Endodermal cell (in vitro differentiated cells): ENCODE data around the gene PRR5L. TPM values are rescaled to one million over a fixed set of nuclear protein-coding genes. Genes with fewer than 3 reads are reported as not detected.

Source experiments
- DNase-seq: peaks from one replicate; pipeline ENCODE4 v3.0.0-alpha.2; 2017
- H3K27ac ChIP-seq: 2 replicates; pipeline ENCODE4 v1.5.1; 2013; ENCODE audit warnings: mild to moderate bottlenecking, low read depth, low read length, moderate library complexity
- H3K27me3 ChIP-seq: 2 replicates; pipeline ENCODE4 v1.6.1; 2013; ENCODE audit warnings: mild to moderate bottlenecking, low read length, moderate library complexity; ENCODE audit not compliant: insufficient read depth, control insufficient read depth, poor library complexity, severe bottlenecking
- H3K36me3 ChIP-seq: 2 replicates; pipeline ENCODE4 v1.7.0; 2013; ENCODE audit warnings: mild to moderate bottlenecking, low read length, moderate library complexity; ENCODE audit not compliant: control insufficient read depth, insufficient read depth
- H3K4me1 ChIP-seq: one replicate; pipeline ENCODE4 v1.7.0; 2013; ENCODE audit warnings: low read length; ENCODE audit not compliant: control insufficient read depth, insufficient read depth
- H3K4me3 ChIP-seq: 2 replicates; pipeline ENCODE4 v1.5.1; 2013; ENCODE audit warnings: mild to moderate bottlenecking, low read length, moderate library complexity
- H3K9ac ChIP-seq: 2 replicates; pipeline ENCODE4 v1.6.1; 2013; ENCODE audit warnings: mild to moderate bottlenecking, low read length, moderate library complexity; ENCODE audit not compliant: poor library complexity, severe bottlenecking; ENCODE audit errors: extremely low read depth
- H3K9me3 ChIP-seq: 2 replicates; pipeline ENCODE4 v1.6.1; 2013; ENCODE audit warnings: mild to moderate bottlenecking, low read length, moderate library complexity; ENCODE audit not compliant: control insufficient read depth
- H3K27ac Mint-ChIP-seq: 2 replicates; pipeline ENCODE4 v1.8.0; 2020; ENCODE audit warnings: mixed read lengths
- H3K27me3 Mint-ChIP-seq: 2 replicates; pipeline ENCODE4 v1.8.0; 2021; ENCODE audit warnings: mild to moderate bottlenecking, mixed read lengths; ENCODE audit not compliant: insufficient read depth
- H3K36me3 Mint-ChIP-seq: 2 replicates; pipeline ENCODE4 v1.8.0; 2020; ENCODE audit warnings: low read depth, mixed read lengths
- H3K4me1 Mint-ChIP-seq: 2 replicates; pipeline ENCODE4 v1.8.0; 2020; ENCODE audit warnings: mixed read lengths
- H3K4me3 Mint-ChIP-seq: 2 replicates; pipeline ENCODE4 v1.8.0; 2020; ENCODE audit warnings: mild to moderate bottlenecking, moderate library complexity, mixed read lengths
- H3K9me3 Mint-ChIP-seq: 2 replicates; pipeline ENCODE4 v1.8.0; 2020; ENCODE audit warnings: mild to moderate bottlenecking, mixed read lengths
- WGBS, 2 experiments: methylation state at CpG; one replicate each; pipeline versions ENCODE4 v1.1.5 to v1.1.7; 2013; ENCODE audit warnings: missing lambda C conversion rate in 2 of 2, mixed read lengths in 1 of 2; ENCODE audit not compliant: insufficient coverage in 1 of 2, insufficient read length in 1 of 2; 5-methylcytosine and 5-hydroxymethylcytosine counted together
- total RNA-seq, 2 donors: library from RNA; stranded (reverse); fragmentation: NEBNext Ultra II Directional in 1 of 2; extraction: Animal tissue kit (Norgen Biotek cat#: 25700) in 1 of 2; gene quantifications; 2 replicates in 1 of 2; 3 replicates in 1 of 2; pipeline ENCODE4 v1.2.1, GENCODE V29; 2021
- TF ChIP-seq, protein P1 (sequence below): fragments of 200-600 bp; sonication (generic); conservative IDR thresholded peaks from 2 replicates; pipeline ENCODE4 v1.5.0; 2021; ENCODE audit warnings: antibody characterized with exemption, mild to moderate bottlenecking

Gene PRR5L
- total RNA-seq, 2 donors from 2014 or later: 5.3 to 7.2 TPM

DNA sequence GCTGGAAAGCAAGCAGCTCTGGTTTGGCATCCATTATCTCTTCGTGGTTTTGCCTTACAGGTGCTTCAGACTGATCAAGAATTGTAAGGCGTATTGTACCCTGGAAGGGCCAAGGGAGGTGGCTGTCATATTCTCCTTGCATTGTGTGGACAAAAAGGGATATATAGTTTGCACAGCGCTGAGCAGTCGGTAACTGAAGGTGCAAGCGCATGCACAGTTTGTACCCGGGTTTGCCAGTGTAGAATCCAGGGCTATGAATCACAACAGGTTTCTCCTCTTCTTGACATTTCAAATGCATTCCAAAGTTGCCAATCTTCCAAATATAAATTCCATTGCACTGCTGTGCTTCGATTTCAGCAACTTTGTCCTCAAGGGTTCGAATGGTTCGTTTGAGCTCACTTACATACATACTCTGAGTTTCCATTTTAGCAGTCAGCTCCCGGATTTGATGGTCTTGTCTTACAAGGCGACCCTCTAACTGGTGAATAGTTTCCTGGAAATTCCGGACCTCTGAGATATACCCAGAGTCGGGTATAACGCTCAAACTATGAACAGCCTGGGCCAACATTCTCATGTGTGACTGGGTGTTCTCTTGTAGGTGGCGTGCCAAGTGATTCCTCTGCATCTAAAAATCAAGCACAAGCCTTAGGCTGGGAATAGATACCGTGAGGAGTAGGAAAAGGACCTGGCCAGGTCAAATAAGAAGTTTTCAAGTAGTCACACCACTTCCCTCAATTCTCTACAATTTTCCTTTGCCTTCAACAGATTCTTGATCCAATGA lies 194.1 kb downstream of the PRR5L start:
- no peak overlapping the region for H3K27ac Mint-ChIP-seq

DNA sequence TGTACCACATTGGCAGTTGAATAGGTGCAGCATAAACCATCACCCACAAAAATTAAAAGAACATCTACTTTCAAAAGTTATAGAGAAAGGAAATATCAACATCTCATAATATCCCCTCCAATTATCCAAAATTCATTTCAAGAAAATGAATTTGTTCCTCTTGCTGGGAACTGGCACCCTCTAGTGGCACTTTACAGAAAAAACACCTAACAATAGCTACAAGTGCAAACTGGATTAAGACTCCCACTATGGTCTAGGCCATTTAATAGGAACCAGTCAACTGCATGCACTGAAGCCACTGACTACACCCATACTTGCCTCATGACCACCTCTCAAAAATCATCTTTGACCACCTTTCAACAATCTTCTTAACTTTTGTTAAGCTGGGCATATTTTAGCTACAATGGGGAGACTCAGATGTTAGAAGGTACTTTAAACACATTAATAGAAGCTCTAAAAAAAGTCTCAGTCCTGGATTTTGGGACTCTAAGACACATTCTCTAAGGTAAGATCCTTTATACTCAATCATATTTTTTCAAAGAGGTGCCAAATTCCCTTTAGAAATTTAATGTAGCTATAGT lies 196.7 kb downstream of the PRR5L start:
- Mint-ChIP-seq H3K27ac (no peak overlapping the region), H3K4me1 (no peaks in the 10 kb centered on the region)
- H3K36me3 ChIP-seq: peaks cover 83% of the 10 kb centered on the region

More for the DNA sequence above, 194.1 kb downstream of the PRR5L start:
- TF ChIP-seq, protein P1, sequence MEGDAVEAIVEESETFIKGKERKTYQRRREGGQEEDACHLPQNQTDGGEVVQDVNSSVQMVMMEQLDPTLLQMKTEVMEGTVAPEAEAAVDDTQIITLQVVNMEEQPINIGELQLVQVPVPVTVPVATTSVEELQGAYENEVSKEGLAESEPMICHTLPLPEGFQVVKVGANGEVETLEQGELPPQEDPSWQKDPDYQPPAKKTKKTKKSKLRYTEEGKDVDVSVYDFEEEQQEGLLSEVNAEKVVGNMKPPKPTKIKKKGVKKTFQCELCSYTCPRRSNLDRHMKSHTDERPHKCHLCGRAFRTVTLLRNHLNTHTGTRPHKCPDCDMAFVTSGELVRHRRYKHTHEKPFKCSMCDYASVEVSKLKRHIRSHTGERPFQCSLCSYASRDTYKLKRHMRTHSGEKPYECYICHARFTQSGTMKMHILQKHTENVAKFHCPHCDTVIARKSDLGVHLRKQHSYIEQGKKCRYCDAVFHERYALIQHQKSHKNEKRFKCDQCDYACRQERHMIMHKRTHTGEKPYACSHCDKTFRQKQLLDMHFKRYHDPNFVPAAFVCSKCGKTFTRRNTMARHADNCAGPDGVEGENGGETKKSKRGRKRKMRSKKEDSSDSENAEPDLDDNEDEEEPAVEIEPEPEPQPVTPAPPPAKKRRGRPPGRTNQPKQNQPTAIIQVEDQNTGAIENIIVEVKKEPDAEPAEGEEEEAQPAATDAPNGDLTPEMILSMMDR: no peak
- Histone ChIP-seq H3K4me1 (no peaks in the 10 kb centered on the region), H3K9me3 (no peaks in the 10 kb centered on the region), H3K36me3 (peaks cover 84% of the 10 kb centered on the region), H3K27ac (no peak overlapping the region), H3K9ac (no peak overlapping the region), H3K27me3 (no peaks in the 10 kb centered on the region), H3K4me3 (no peak overlapping the region)
- H3K9me3 Mint-ChIP-seq: no peaks in the 10 kb centered on the region
- H3K4me3 Mint-ChIP-seq: no peak overlapping the region
- DNase-seq: no peak
- no peaks in the 10 kb centered on the region for H3K27me3 Mint-ChIP-seq
- no peaks in the 10 kb centered on the region for H3K4me1 Mint-ChIP-seq
- peaks cover 47% of the 10 kb centered on the region for H3K36me3 Mint-ChIP-seq
- WGBS, 2 experiments: 94 to 96% methylated on average over 13 to 16 of the region's 16 CpGs

DNA sequence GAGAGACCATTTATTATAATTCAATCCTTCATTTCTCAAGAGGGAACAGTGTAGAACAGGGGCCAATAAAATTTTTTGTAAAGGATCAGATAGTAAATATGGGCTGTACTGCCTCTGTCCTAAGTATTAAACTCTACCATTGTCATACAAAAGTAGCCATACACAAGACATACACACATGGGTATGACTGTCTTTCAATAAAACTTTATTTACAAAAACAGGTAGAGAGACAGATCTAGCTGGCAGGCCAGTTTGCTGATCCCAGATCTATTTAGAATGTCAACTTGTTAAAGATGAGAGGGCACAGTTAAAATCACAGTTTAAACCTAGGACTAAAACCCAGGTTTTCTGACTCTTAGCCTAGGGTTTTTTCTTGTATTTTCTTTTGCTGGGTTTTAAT lies 197.2 kb downstream of the PRR5L start:
- Histone ChIP-seq H3K36me3 (peaks cover 84% of the 10 kb centered on the region), H3K27me3 (no peaks in the 10 kb centered on the region), H3K4me1 (no peaks in the 10 kb centered on the region), H3K27ac (no peak overlapping the region), H3K9ac (no peak overlapping the region), H3K4me3 (no peak overlapping the region), H3K9me3 (no peaks in the 10 kb centered on the region)
- H3K4me1 Mint-ChIP-seq: no peaks in the 10 kb centered on the region
- no peak overlapping the region for H3K27ac Mint-ChIP-seq
- no peaks in the 10 kb centered on the region for H3K9me3 Mint-ChIP-seq
- no peak overlapping the region for H3K4me3 Mint-ChIP-seq
- TF ChIP-seq, protein P1: no peak
- H3K36me3 Mint-ChIP-seq: peaks cover 46% of the 10 kb centered on the region
- DNase-seq: no peak
- no peaks in the 10 kb centered on the region for H3K27me3 Mint-ChIP-seq

More for the DNA sequence above, 196.7 kb downstream of the PRR5L start:
- no peaks in the 10 kb centered on the region for H3K4me1 ChIP-seq
- H3K27ac ChIP-seq: no peak overlapping the region
- Mint-ChIP-seq H3K27me3 (no peaks in the 10 kb centered on the region), H3K36me3 (peaks cover 44% of the 10 kb centered on the region), H3K4me3 (no peak overlapping the region), H3K9me3 (no peaks in the 10 kb centered on the region)
- H3K9ac ChIP-seq: no peak overlapping the region
- DNase-seq: peak; percentile 52
- no peaks in the 10 kb centered on the region for H3K9me3 ChIP-seq
- no peaks in the 10 kb centered on the region for H3K27me3 ChIP-seq
- no peak overlapping the region for H3K4me3 ChIP-seq
- TF ChIP-seq, protein P1: peak; percentile 94
